Mesendoderm (in vitro differentiated cells): Measurements from ENCODE around the gene EIF2AK2.

Source experiments
- DNase-seq: peaks from one replicate; pipeline ENCODE4 v3.0.0; 2013
- H2AK5ac ChIP-seq: 2 replicates; pipeline ENCODE4 v1.6.1; 2013; ENCODE audit warnings: low read length, inconsistent platforms
- H2BK120ac ChIP-seq: 2 replicates; pipeline ENCODE4 v1.6.1; 2013; ENCODE audit warnings: low read depth, mild to moderate bottlenecking, low read length, moderate library complexity, mixed read lengths
- H2BK15ac ChIP-seq: replicated peaks from 2 replicates; pipeline ENCODE4 v1.6.1; 2013; ENCODE audit warnings: low read depth, mild to moderate bottlenecking, moderate library complexity
- H2BK5ac ChIP-seq: 2 replicates; pipeline ENCODE4 v1.6.1; 2013; ENCODE audit warnings: low read length, inconsistent platforms
- H3K18ac ChIP-seq: 2 replicates; pipeline ENCODE4 v1.6.1; 2013; ENCODE audit warnings: mild to moderate bottlenecking, low read length, mixed read lengths
- H3K23ac ChIP-seq: one replicate; pipeline ENCODE4 v1.6.1; 2013; ENCODE audit warnings: low read length
- H3K27ac ChIP-seq: 2 replicates; pipeline ENCODE4 v1.5.1; 2013; ENCODE audit warnings: low read depth, mild to moderate bottlenecking, inconsistent platforms, low read length, moderate library complexity
- H3K27me3 ChIP-seq: 2 replicates; pipeline ENCODE4 v1.6.1; 2013; ENCODE audit warnings: low read length, control low read depth, mild to moderate bottlenecking, inconsistent platforms; ENCODE audit not compliant: insufficient read depth, poor library complexity
- H3K36me3 ChIP-seq: 2 replicates; pipeline ENCODE4 v1.6.1; 2013; ENCODE audit warnings: low read length, inconsistent platforms; ENCODE audit not compliant: control insufficient read depth, insufficient read depth
- H3K4ac ChIP-seq: one replicate; pipeline ENCODE4 v1.6.1; 2013; ENCODE audit warnings: low read depth, mild to moderate bottlenecking, low read length, moderate library complexity
- H3K4me1 ChIP-seq: 2 replicates; pipeline ENCODE4 v1.6.1; 2013; ENCODE audit warnings: low read depth, low read length, inconsistent platforms; ENCODE audit not compliant: control insufficient read depth
- H3K4me2 ChIP-seq: 2 replicates; pipeline ENCODE4 v1.6.1; 2013; ENCODE audit warnings: low read length
- H3K4me3 ChIP-seq: 2 replicates; pipeline ENCODE4 v1.5.1; 2013; ENCODE audit warnings: mild to moderate bottlenecking, low read length
- H3K56ac ChIP-seq: one replicate; pipeline ENCODE4 v1.6.1; 2013; ENCODE audit warnings: low read length
- H3K79me1 ChIP-seq: 2 replicates; pipeline ENCODE4 v1.6.1; 2013; ENCODE audit warnings: low read length, inconsistent platforms
- H3K79me2 ChIP-seq: 2 replicates; pipeline ENCODE4 v1.6.1; 2013; ENCODE audit warnings: mild to moderate bottlenecking, low read length; ENCODE audit not compliant: control insufficient read depth, insufficient read depth
- H3K9ac ChIP-seq: 2 replicates; pipeline ENCODE4 v1.6.1; 2013; ENCODE audit warnings: low read length, inconsistent platforms
- H4K5ac ChIP-seq: one replicate; pipeline ENCODE4 v1.6.1; 2013; ENCODE audit warnings: low read length
- H4K8ac ChIP-seq: one replicate; pipeline ENCODE4 v1.6.1; 2013; ENCODE audit warnings: low read depth, mild to moderate bottlenecking, control low read depth, low read length, moderate library complexity
- WGBS: extraction: QIAGEN DNeasy Blood & Tissue Kit; methylation state at CpG from one replicate; pipeline ENCODE4 v1.1.7; 2013; ENCODE audit warnings: low lambda C conversion rate, missing lambda C conversion rate; ENCODE audit not compliant: insufficient coverage; ENCODE audit errors: extremely low coverage; 5-methylcytosine and 5-hydroxymethylcytosine counted together

EIF2AK2 gene

DNA sequence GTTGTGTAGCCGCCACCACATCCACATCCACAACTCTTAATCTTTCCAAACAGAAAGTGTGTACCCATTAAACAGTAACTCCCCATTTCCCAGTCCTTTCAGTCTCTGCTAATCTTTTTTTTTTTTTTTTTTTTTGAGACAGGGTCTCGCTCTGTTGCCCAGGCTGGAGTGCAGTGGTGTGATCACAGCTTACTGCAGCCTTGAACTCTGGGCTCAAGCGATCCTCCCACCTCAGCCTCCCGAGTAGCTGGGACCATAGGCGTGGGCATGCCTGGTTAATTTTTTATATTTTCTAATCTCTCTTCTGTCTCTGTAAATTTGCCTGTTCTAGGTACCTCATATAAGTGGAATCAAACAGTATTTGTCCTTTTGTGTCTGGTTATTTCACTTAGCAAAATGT lies 3.6 kb downstream of the EIF2AK2 start:
- no peak overlapping the region for H3K4me2 ChIP-seq
- no peak overlapping the region for H3K18ac ChIP-seq
- H3K56ac ChIP-seq: no peak overlapping the region
- H3K36me3 ChIP-seq: no peaks in the 10 kb centered on the region
- H3K4ac ChIP-seq: no peak overlapping the region
- H2BK120ac ChIP-seq: no peak overlapping the region
- no peak overlapping the region for H3K27ac ChIP-seq
- no peak overlapping the region for H3K4me3 ChIP-seq
- H2BK15ac ChIP-seq: no peak overlapping the region
- DNase-seq: no peak
- peaks cover 5% of the 10 kb centered on the region for H3K79me1 ChIP-seq
- peaks cover 2% of the 10 kb centered on the region for H3K79me2 ChIP-seq
- H3K23ac ChIP-seq: no peak overlapping the region
- no CpG with 5 or more reads among the region's 5 CpGs for WGBS
- H2BK5ac ChIP-seq: no peak overlapping the region
- no peak overlapping the region for H3K9ac ChIP-seq
- no peak overlapping the region for H4K8ac ChIP-seq
- H3K27me3 ChIP-seq: no peaks in the 10 kb centered on the region
- no peak overlapping the region for H2AK5ac ChIP-seq
- no peak overlapping the region for H4K5ac ChIP-seq
- H3K4me1 ChIP-seq: no peaks in the 10 kb centered on the region

DNA sequence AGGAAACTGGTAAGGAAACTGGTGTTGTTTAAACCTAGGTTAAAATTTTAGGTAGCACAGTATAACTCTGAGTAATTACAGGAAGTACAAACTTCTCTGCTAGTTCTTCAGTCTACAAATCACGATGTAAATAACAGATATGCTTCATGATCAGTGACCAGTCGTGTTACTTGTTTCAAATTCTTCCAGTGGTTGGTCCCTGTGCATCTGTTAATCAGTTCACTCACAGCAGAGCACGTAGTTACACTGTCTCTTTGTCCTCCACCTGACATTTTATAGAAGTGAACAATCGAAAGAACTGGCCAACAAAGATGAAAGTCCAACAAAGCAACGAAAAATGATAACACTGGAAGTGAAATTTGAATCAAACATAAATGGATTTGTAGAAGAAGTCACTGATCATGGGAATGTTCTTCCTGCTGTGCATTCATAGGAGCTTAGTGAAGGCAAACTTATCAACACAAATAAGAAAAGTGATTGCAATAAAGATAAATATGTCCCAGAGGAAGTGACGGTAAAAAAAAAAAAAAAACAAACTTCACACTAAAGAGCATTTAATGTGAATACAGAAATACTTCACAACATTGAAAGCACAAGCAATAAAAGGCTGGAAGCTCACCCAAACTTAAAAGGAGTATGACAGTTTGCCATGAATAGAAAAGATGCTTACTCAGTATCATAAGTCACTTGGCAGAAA lies 7.0 kb downstream of the EIF2AK2 start:
- H3K27ac ChIP-seq: no peak overlapping the region

DNA sequence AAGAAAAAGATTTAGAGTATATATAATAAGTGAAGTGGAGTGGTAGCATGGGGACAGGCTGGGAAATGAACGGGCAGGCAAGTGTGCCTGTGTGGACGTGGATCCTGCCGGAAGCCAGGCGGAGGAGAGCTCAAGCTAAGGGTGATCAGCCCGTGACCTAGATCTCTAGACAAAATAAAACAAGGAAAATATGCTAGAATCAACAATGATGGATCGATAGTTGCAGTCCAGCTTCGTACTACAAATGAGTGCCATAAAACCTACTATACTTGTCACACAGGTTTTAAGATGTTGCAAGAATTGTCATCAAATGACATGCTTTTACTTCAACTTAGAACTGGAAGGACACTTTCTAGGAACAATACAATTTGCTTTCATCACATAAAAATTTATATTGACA lies 8.5 kb downstream of the EIF2AK2 start:
- no peaks in the 10 kb centered on the region for H3K36me3 ChIP-seq
- H3K4me3 ChIP-seq: no peak overlapping the region
- no peak overlapping the region for H3K56ac ChIP-seq
- no peak overlapping the region for H3K4ac ChIP-seq
- no peak overlapping the region for H3K23ac ChIP-seq
- H3K9ac ChIP-seq: no peak overlapping the region
- no peaks in the 10 kb centered on the region for H3K79me1 ChIP-seq
- WGBS: 100% methylated on average over 1 of the region's 7 CpGs
- no peak overlapping the region for H2BK15ac ChIP-seq
- no peak overlapping the region for H3K18ac ChIP-seq
- no peaks in the 10 kb centered on the region for H3K27me3 ChIP-seq
- H2BK5ac ChIP-seq: no peak overlapping the region
- no peaks in the 10 kb centered on the region for H3K79me2 ChIP-seq
- H2BK120ac ChIP-seq: no peak overlapping the region
- H4K8ac ChIP-seq: no peak overlapping the region
- no peak overlapping the region for H3K4me2 ChIP-seq
- no peak overlapping the region for H2AK5ac ChIP-seq
- no peak overlapping the region for H4K5ac ChIP-seq
- no peaks in the 10 kb centered on the region for H3K4me1 ChIP-seq
- H3K27ac ChIP-seq: no peak overlapping the region
- DNase-seq: no peak

More for the DNA sequence above, 7.0 kb downstream of the EIF2AK2 start:
- no peak for DNase-seq
- Histone ChIP-seq H3K4ac (no peak overlapping the region), H2BK5ac (no peak overlapping the region), H3K56ac (no peak overlapping the region), H2BK120ac (no peak overlapping the region), H3K36me3 (no peaks in the 10 kb centered on the region), H4K8ac (no peak overlapping the region), H2AK5ac (no peak overlapping the region), H4K5ac (no peak overlapping the region), H3K79me1 (no peaks in the 10 kb centered on the region), H3K4me3 (no peak overlapping the region), H3K4me2 (no peak overlapping the region), H3K23ac (no peak overlapping the region), H3K79me2 (no peaks in the 10 kb centered on the region), H3K27me3 (no peaks in the 10 kb centered on the region), H3K18ac (no peak overlapping the region), H3K9ac (no peak overlapping the region), H3K4me1 (no peaks in the 10 kb centered on the region), H2BK15ac (no peak overlapping the region)
- WGBS: no CpG with 5 or more reads among the region's 6 CpGs

DNA sequence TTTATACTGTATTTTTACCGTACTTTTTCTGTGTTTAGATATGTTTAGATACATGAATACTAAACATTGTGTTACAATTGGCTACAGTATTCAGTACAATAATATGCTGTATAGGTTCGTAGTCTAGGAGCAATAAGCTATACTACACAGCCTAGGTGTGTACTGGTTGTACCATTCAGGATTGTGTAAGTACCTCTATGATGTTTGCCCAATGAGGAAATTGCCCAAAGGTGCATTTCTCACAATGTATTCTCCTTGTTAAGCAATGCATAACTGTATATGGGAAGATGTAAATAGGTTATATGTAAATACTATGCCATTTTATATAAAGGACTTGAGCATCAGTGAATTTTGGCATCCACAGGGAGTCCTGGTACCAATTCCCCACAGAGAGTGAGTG lies 10.7 kb downstream of the EIF2AK2 start:
- H3K36me3 ChIP-seq: no peaks in the 10 kb centered on the region
- no peaks in the 10 kb centered on the region for H3K4me1 ChIP-seq
- no peak overlapping the region for H2AK5ac ChIP-seq
- no peak overlapping the region for H2BK15ac ChIP-seq
- H3K27me3 ChIP-seq: no peaks in the 10 kb centered on the region
- H3K9ac ChIP-seq: no peak overlapping the region
- H3K23ac ChIP-seq: no peak overlapping the region
- no peak overlapping the region for H2BK120ac ChIP-seq
- no peak overlapping the region for H3K4ac ChIP-seq
- H3K27ac ChIP-seq: no peak overlapping the region
- H3K56ac ChIP-seq: no peak overlapping the region
- no peaks in the 10 kb centered on the region for H3K79me2 ChIP-seq
- no peaks in the 10 kb centered on the region for H3K79me1 ChIP-seq
- DNase-seq: no peak
- no peak overlapping the region for H3K4me2 ChIP-seq
- H3K4me3 ChIP-seq: no peak overlapping the region
- no peak overlapping the region for H2BK5ac ChIP-seq
- no peak overlapping the region for H4K8ac ChIP-seq
- no CpG with 5 or more reads among the region's 2 CpGs for WGBS
- H3K18ac ChIP-seq: no peak overlapping the region
- no peak overlapping the region for H4K5ac ChIP-seq

DNA sequence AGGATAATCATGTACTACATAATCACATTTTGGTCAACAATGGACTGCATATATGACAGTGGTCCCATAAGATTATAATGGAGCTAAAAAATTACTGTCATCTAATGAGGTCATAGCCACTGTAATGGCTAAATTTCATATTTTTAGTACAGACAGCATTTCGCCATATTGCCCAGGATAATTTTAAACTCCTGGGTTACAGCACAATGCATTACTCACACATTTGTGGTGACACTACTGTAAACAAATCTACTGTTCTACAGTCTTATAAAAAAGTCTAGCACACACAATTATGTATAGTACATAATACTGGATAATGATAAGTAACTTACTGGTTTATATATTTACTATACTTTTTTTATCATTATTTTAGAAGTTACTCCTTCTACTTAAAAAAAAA lies 12.8 kb downstream of the EIF2AK2 start:
- Histone ChIP-seq H4K5ac (no peak overlapping the region), H4K8ac (no peak overlapping the region), H2AK5ac (no peak overlapping the region), H3K4me3 (no peak overlapping the region), H3K56ac (no peak overlapping the region), H3K79me1 (no peaks in the 10 kb centered on the region), H3K27me3 (no peaks in the 10 kb centered on the region), H3K36me3 (no peaks in the 10 kb centered on the region), H2BK120ac (no peak overlapping the region), H3K9ac (no peak overlapping the region), H3K18ac (no peak overlapping the region), H3K27ac (no peak overlapping the region), H3K79me2 (no peaks in the 10 kb centered on the region), H3K4me1 (no peaks in the 10 kb centered on the region), H3K4me2 (no peak overlapping the region), H3K23ac (no peak overlapping the region), H3K4ac (no peak overlapping the region), H2BK15ac (no peak overlapping the region), H2BK5ac (no peak overlapping the region)
- no peak for DNase-seq
- no CpG with 5 or more reads among the region's 1 CpG for WGBS

DNA sequence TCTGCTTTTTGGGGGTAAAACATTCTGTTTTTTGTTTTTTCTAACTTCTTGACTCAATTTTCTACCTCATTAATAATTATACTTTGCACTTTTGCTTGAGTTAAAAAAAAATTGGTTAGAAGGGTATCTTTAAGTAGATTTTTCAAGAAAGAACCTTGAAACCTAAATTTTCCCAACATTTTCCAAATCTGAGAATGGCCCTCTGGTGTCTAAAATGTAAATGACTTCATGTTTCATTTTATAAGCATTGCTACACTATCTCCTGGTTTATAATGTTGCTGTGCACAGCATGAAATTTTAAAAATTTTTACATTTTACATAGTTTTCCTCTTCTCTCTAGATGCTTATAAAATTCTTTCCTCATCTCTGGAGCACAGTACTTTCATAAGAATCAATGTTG lies 14.2 kb downstream of the EIF2AK2 start:
- H3K4me1 ChIP-seq: no peaks in the 10 kb centered on the region
- H4K8ac ChIP-seq: no peak overlapping the region
- no peaks in the 10 kb centered on the region for H3K36me3 ChIP-seq
- H3K4me2 ChIP-seq: no peak overlapping the region
- no peak overlapping the region for H4K5ac ChIP-seq
- H3K4me3 ChIP-seq: no peak overlapping the region
- no peaks in the 10 kb centered on the region for H3K79me2 ChIP-seq
- H3K23ac ChIP-seq: no peak overlapping the region
- H3K27ac ChIP-seq: no peak overlapping the region
- no peaks in the 10 kb centered on the region for H3K79me1 ChIP-seq
- no peak for DNase-seq
- H2AK5ac ChIP-seq: no peak overlapping the region
- no peak overlapping the region for H2BK15ac ChIP-seq
- no peak overlapping the region for H2BK120ac ChIP-seq
- H3K56ac ChIP-seq: no peak overlapping the region
- no peak overlapping the region for H3K18ac ChIP-seq
- H2BK5ac ChIP-seq: no peak overlapping the region
- H3K4ac ChIP-seq: no peak overlapping the region
- H3K9ac ChIP-seq: no peak overlapping the region
- no peaks in the 10 kb centered on the region for H3K27me3 ChIP-seq
